ENCODE data around the gene CAPN9. TPM values are rescaled to one million over a fixed set of nuclear protein-coding genes. Genes with fewer than 3 reads are reported as not detected.

CAPN9 gene
- total RNA-seq, 2 donors from 2014 or later, result 1.2 TPM; not detected in 1

DNA sequence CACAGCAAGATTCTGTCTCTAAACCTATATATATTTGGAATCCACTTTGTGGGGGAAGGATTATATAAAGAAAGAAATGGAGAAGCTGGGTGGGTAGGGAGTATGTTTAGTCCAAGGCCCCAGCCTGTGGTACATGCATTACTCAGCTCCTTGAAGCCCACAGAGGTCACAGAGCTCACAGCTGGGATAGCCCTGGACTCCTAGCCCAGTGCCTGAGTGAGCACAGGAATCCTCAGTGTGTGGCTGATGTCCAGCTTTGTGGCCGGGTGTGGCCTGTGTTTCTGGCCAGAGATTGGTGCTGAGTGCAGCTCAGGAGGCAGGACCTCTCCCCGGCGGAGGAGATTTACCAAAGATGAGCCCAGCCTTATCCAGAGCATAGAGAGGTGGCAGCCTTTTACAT lies 7.6 kb downstream of the CAPN9 start:
- Histone ChIP-seq H3K27me3 (replicated peaks; ENCODE audit: insufficient read depth) (no peaks in the 10 kb centered on the region), H3K9me3 (no peaks in the 10 kb centered on the region), H3K4me1 (ENCODE audit: control insufficient read depth in 1 of 2, low read depth in 2 of 2) (no peaks in the 10 kb centered on the region), H3K4me3 (no peak overlapping the region), H3K36me3 (no peaks in the 10 kb centered on the region), H3K27ac (no peak overlapping the region)
- ATAC-seq (ENCODE audit: insufficient number of reproducible peaks, low FRiP score, low read depth) (no peak), DNase-seq (ENCODE audit: low spot score) (no peak)
- TF ChIP-seq, protein P1, sequence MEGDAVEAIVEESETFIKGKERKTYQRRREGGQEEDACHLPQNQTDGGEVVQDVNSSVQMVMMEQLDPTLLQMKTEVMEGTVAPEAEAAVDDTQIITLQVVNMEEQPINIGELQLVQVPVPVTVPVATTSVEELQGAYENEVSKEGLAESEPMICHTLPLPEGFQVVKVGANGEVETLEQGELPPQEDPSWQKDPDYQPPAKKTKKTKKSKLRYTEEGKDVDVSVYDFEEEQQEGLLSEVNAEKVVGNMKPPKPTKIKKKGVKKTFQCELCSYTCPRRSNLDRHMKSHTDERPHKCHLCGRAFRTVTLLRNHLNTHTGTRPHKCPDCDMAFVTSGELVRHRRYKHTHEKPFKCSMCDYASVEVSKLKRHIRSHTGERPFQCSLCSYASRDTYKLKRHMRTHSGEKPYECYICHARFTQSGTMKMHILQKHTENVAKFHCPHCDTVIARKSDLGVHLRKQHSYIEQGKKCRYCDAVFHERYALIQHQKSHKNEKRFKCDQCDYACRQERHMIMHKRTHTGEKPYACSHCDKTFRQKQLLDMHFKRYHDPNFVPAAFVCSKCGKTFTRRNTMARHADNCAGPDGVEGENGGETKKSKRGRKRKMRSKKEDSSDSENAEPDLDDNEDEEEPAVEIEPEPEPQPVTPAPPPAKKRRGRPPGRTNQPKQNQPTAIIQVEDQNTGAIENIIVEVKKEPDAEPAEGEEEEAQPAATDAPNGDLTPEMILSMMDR (IDR thresholded peaks at IDR 0.05), result no peak

DNA sequence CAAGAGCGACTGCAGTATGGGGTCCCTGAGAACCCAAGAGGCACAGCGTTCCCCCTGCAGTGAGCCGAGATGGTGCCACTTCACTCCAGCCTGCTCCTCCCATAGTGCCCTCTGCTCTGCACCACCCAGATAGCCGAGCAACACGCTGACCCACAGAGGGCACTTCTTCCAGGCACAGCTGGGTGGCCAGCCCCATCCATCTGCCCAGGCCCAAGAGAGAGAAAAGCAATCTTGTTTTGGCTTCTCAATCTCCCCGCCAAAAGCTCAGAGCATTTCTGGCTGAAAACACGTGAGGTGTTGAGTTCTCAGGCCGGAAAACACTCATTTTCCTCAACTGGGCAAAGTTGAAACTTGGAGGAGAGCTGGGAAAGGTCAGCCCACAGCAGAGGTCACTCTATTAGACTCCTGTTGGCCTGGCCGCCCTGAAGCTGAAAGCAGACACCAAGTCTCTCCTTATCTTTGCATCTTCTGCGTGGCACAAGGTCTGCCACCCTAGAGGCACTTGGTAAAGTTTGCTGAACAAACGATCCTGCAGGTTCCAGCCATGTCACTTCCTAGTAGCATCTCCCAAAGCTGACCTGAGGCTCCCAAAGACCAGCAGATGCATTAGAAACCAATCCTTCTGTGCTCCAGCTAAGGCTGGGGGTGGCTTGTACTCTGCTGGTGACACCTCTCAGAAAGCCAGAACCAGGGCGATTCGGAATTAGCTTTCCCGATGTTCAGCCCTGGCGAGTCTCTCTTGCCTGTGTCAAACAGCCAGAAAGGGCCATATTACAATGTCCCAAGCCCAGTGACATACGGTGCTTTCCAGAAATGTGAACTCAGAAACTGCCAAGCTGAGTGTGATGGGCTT lies 10.9 kb downstream of the CAPN9 start:
- DNase-seq (ENCODE audit: low spot score), result no peak

DNA sequence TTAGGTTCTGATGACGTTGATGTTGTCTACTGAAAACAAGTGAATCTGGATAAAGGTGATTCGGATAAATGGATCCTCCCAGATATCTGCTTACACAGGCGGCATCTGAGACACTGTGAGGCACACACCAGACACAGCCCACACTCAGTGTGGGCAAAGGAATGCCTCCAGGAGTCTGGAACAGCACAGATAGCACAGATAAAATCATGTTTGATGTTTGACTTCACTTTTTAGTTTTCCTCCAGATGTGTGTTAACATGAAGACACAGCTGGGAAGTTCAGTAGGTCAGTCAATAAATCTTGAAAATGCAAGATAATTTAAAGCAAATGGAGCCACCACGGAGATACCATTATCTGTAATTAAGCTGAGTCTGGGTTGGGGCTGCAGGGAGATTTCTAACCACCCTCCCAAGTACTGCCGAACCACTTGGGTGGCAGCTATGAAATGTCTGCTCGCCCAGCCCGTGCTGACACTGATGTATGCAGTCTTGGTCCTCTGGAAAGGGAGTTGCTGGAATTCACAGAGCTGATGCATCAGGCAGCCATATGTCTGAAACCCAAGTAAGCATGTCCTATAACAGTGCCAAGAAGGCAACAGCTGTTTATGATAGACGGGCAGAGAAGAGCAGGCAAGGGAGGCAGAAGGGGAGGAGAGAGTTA lies 11.7 kb downstream of the CAPN9 start:
- no peaks in the 10 kb centered on the region for H3K4me1 ChIP-seq (ENCODE audit: control insufficient read depth in 1 of 2, low read depth in 2 of 2)
- H3K9me3 ChIP-seq, result no peaks in the 10 kb centered on the region
- H3K4me3 ChIP-seq, result no peak overlapping the region
- ATAC-seq (ENCODE audit: insufficient number of reproducible peaks, low FRiP score, low read depth) (no peak), DNase-seq (ENCODE audit: low spot score) (no peak)
- H3K27ac ChIP-seq, result no peak overlapping the region
- no peaks in the 10 kb centered on the region for H3K27me3 ChIP-seq (replicated peaks; ENCODE audit: insufficient read depth)
- H3K36me3 ChIP-seq, result no peaks in the 10 kb centered on the region
- TF ChIP-seq, protein P1 (IDR thresholded peaks at IDR 0.05), result no peak

More for the DNA sequence above, 10.9 kb downstream of the CAPN9 start:
- no peaks in the 10 kb centered on the region for H3K36me3 ChIP-seq
- no peaks in the 10 kb centered on the region for H3K4me1 ChIP-seq (ENCODE audit: control insufficient read depth in 1 of 2, low read depth in 2 of 2)
- no peaks in the 10 kb centered on the region for H3K9me3 ChIP-seq
- H3K27ac ChIP-seq, result no peak overlapping the region
- no peak for ATAC-seq (ENCODE audit: insufficient number of reproducible peaks, low FRiP score, low read depth)
- H3K27me3 ChIP-seq (replicated peaks; ENCODE audit: insufficient read depth), result no peaks in the 10 kb centered on the region
- no peak overlapping the region for H3K4me3 ChIP-seq
- TF ChIP-seq, protein P1 (IDR thresholded peaks at IDR 0.05), result no peak

DNA sequence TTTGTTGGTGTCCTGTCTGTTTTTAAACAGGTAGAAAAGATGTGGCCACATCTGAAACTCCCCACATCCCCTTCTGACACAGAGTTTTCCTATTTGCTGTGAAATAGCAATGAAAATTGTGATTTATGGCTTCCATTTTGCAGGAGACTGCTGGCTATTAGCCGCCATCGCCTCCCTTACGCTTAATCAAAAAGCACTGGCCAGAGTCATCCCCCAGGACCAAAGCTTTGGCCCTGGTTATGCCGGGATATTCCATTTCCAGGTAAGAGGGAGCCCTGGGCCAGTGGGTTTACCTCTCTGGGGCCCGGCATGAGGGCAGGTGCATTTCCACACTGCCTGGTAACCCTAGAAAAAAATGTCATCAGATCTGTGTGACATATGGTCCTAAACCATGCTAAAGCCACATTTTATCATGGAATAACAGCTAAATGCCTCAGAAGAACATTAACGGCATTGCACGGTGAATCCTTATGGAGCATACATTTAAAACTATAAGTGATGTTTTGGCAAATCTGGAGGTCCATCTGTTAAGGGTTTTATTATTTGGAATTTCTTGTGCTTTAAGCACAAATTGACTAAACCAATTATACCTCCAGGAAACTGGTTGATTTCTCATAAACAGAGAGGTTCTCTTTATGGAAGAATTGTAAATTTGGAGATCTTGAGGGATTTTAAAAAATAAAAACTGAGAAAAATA lies 12.3 kb downstream of the CAPN9 start:
- ATAC-seq (ENCODE audit: insufficient number of reproducible peaks, low FRiP score, low read depth), result no peak
- no peaks in the 10 kb centered on the region for H3K36me3 ChIP-seq
- H3K9me3 ChIP-seq, result no peaks in the 10 kb centered on the region
- TF ChIP-seq, protein P1 (IDR thresholded peaks at IDR 0.05), result no peak
- no peak overlapping the region for H3K27ac ChIP-seq
- DNase-seq (ENCODE audit: low spot score), result no peak
- H3K4me1 ChIP-seq (ENCODE audit: control insufficient read depth in 1 of 2, low read depth in 2 of 2), result no peaks in the 10 kb centered on the region
- no peak overlapping the region for H3K4me3 ChIP-seq
- H3K27me3 ChIP-seq (replicated peaks; ENCODE audit: insufficient read depth), result no peaks in the 10 kb centered on the region

DNA sequence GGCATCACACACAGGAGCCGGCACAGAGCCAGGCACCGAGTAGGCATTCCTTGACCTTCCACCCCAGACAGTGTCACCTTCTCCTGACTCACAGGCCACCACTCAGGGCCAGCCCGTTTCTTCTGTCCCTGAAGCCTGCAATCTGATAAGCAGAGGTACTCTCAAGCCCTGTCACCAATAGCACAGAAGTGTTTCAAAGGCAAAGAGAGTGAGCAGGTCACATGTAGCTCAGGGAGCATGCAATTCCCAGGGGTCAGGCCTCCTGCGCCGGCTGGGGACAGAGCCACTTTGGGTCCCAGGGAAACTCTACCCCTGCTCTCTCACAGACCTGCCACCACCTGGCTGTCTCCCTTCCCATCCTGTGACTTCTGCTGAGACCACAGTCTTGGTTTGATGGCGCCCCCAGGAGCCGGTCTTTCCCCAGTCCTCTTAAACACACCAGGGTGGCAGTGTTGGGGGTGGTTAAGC lies 13.2 kb downstream of the CAPN9 start:
- Histone ChIP-seq H3K4me3 (no peak overlapping the region), H3K36me3 (no peaks in the 10 kb centered on the region), H3K27me3 (replicated peaks; ENCODE audit: insufficient read depth) (no peaks in the 10 kb centered on the region), H3K9me3 (no peaks in the 10 kb centered on the region), H3K27ac (no peak overlapping the region), H3K4me1 (ENCODE audit: control insufficient read depth in 1 of 2, low read depth in 2 of 2) (no peaks in the 10 kb centered on the region)
- ATAC-seq (ENCODE audit: insufficient number of reproducible peaks, low FRiP score, low read depth), result no peak
- TF ChIP-seq, protein P1 (IDR thresholded peaks at IDR 0.05), result no peak
- DNase-seq (ENCODE audit: low spot score), result no peak
